Epithelial cell of prostate (primary cell): Measurements from ENCODE around the gene MED12L.

Experiments
- DNase-seq: peaks from one replicate; pipeline ENCODE4 v3.0.0-alpha.2; 2011; ENCODE audit warnings: low read depth, low spot score
- H3K27ac ChIP-seq: fragments of 450-650 bp; 2 replicates; pipeline ENCODE4 v1.5.1; 2017; ENCODE audit warnings: mild to moderate bottlenecking

The MED12L gene

GRCh38 chr3:151462991-151463390 lies 377.5 kb downstream of the MED12L start:
- DNase-seq: no peak
- no peak overlapping the region for H3K27ac ChIP-seq

DNA sequence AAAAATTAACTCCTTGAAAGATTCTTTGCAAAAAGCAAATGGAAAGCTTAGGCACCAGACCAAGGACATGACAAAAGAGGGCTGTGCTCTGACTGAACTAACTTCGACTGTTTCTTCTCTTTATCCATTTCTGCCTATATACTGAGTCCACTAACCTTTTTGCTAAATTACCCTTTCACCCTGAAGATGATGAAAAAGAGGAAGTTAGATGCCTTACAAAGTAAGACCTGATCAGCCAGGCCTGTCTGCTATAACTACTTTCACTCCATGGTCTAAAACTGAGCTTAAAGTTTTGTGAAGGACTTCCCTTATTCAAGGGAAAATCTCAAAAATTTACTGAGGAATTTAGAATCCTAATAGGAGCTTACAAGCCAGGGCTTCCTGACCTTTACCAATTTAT lies 381.6 kb downstream of the MED12L start:
- H3K27ac ChIP-seq: no peak overlapping the region
- DNase-seq: no peak

GRCh38 chr3:151468284-151468917 lies 382.9 kb downstream of the MED12L start:
- DNase-seq: no peak
- no peak overlapping the region for H3K27ac ChIP-seq

DNA sequence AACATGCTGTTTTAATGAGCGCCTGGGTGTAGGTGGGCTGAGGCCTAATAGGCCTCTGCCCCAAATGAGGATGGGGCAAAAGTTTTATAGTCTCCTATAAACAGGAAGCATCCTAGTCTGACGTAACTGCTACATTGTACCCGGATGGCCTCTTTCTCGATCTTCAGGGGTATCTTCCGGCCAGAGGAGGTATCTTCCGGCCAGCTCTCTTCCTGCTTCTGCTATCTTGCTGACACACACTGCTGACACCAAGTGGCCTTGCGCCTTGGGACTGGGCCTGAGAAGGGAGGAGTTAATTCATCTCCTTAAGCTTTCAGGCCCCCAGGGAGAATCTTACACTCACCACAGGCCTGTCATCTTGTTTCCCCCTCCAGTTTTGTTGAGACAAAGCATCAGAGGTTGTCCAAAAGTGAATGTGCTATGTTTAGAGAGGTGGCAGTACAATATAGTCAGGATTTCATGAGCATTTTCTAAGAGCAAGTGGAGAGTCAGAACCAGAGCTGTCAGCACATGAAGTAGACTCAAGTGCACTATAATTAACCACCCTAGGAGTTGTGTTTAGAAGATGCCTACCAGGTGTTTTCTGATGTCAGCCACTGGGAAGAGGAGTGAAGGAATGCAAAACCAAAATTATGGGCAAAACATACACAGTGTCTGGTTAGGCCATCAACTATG lies 391.0 kb downstream of the MED12L start:
- no peak overlapping the region for H3K27ac ChIP-seq
- no peak for DNase-seq

DNA sequence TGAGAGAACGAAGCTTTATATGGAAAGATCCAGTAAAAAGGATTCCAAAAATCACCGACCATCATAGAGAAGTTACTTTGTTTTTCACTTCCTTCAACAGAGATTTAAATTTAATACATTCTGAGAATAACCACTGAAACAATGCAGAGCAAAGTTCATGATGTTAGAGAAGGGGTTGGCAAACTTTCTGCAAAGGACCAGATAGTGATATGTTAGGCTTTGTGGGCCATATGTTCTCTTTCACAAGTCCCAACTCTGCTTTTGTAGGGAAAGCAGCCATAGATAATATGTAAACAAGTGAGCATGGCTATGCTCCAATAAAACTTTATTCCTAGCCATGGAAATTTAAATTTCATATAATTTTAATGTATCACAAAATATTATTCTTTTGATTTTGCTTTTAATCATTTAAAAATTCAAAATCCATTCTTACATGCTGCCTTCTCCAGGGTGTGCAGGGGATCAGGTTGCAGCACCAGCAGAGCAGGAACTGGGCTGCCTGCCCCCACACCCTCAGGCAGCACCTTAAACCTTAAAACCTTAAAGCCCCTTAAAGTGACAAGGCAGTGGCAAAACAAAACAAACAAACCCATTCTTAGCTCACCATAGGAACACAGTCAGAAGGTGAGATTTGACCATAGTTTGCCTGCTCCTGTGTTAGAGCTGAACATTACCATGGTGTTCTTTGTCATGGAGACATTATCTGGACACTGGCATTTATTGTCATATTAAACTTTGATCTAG lies 392.3 kb downstream of the MED12L start:
- no peak for DNase-seq
- H3K27ac ChIP-seq: no peak overlapping the region

DNA sequence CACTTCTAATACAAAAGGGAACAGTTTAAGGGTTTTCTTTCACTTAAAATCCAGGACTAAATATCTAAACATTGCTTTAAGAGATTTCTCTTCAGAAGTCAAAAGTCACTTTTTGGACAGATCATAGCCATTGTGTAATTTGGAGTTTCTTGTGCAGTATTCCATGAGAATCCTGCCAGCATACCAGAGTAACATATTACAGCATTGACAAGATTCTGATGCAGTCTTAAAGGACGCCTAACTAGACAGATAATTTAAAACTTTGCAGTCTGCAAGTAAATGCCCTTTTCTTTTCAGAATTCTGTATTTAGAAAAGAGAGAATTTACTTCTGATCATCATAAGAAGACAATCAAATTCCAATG lies 392.9 kb downstream of the MED12L start:
- no peak for DNase-seq
- no peak overlapping the region for H3K27ac ChIP-seq

DNA sequence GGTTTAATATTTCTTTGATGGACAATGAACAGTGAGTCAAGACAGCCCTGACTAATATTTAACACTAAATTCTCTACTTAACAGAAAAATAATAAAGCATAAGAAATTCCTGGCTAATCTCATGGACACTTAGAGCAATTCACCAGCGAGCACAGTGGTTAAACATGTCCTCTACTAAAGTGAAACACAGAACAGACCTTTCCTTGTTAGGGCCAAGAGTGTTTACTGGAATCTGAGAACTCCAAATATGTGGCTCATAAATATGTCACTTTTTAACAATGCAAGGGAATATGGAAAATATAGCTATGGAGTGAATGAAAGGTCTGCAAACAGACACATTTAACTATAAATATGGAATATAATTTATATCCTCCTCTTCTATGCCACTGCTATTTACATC lies 394.0 kb downstream of the MED12L start:
- H3K27ac ChIP-seq: no peak overlapping the region

GRCh38 chr3:151480492-151480891 lies 395.0 kb downstream of the MED12L start:
- H3K27ac ChIP-seq: no peak overlapping the region
- no peak for DNase-seq

More for the DNA sequence above, 394.0 kb downstream of the MED12L start:
- no peak for DNase-seq

GRCh38 chr3:151483488-151483887 lies 398.0 kb downstream of the MED12L start:
- DNase-seq: no peak
- H3K27ac ChIP-seq: no peak overlapping the region

GRCh38 chr3:151483961-151484520 lies 398.6 kb downstream of the MED12L start:
- H3K27ac ChIP-seq: no peak overlapping the region
- no peak for DNase-seq
